A549 treated with AZD9567 at 1 μM for 4 hours (cell line): Measurements from ENCODE around the gene HES7. TPM values are rescaled to one million over a fixed set of nuclear protein-coding genes. Genes with fewer than 3 reads are reported as not detected.

Experiments
- total RNA-seq: library from RNA; stranded (reverse); fragments of 200-300 nt; extraction: Qiagen RNA extraction; gene quantifications from 5 replicates; pipeline ENCODE4 v1.2.3, GENCODE V29; 2022; ENCODE audit not compliant: insufficient read depth

The HES7 gene
- total RNA-seq: 2.8 to 5.4 TPM (median 3.6 TPM) in 4 of 5 replicates, not detected in the other

GRCh38 chr17:8123695-8124349 is at the start of gene HES7:
Gene HES7, minus strand, starts transcription at chr17:8124106. Its CDS starts 22 bp downstream, at chr17:8124084.

GRCh38 chr17:8162233-8162996 is 38.5 kb upstream of the HES7 start, which contains the start of gene VAMP2:
Gene VAMP2, minus strand, starts transcription at chr17:8162948. Its CDS starts 69 bp downstream, at chr17:8162879.

GRCh38 chr17:8152112-8152775 is 28.3 kb upstream of the HES7 start, which contains the start of gene PER1:
Gene PER1, minus strand, starts transcription at chr17:8152404. Its CDS starts 1,698 bp downstream, at chr17:8150706.

GRCh38 chr17:8117980-8118768 is 5.7 kb downstream of the HES7 start, which contains the start of gene ALOXE3:
Gene ALOXE3, minus strand, starts transcription at chr17:8118514. Its CDS starts 524 bp downstream, at chr17:8117990.

GRCh38 chr17:8087075-8087951 is 36.6 kb downstream of the HES7 start, which contains the start of gene ALOX12B:
Gene ALOX12B, minus strand, starts transcription at chr17:8087716. Its CDS starts 274 bp downstream, at chr17:8087442.

Other genes with a start within 250 kb of the HES7 start
- 50.7 to 58.1 TPM (median 56.6 TPM) in 5 replicates for gene CHD3, start 235.3 kb downstream of the HES7 start, total RNA-seq
- 1.2 to 2.1 TPM (median 1.4 TPM) in 5 replicates for gene RNF227, start 207.8 kb downstream of the HES7 start, total RNA-seq
- 2.3 to 2.9 TPM (median 2.4 TPM) in 4 of 5 replicates, not detected in the other for gene KCNAB3, start 194.2 kb downstream of the HES7 start, total RNA-seq
- 305 to 400 TPM (median 319 TPM) in 5 replicates for gene TRAPPC1, start 192.2 kb downstream of the HES7 start, total RNA-seq
- 18.2 to 49.4 TPM (median 43.5 TPM) in 5 replicates for gene CNTROB, start 191.9 kb downstream of the HES7 start, total RNA-seq
- gene GUCY2D, start 121.5 kb downstream of the HES7 start, total RNA-seq: 0.09 to 0.26 TPM (median 0.14 TPM) in 3 of 5 replicates, not detected in the others
- 0.03 to 0.12 TPM (median 0.10 TPM) in 4 of 5 replicates, not detected in the other for gene ALOX15B, start 85.0 kb downstream of the HES7 start, total RNA-seq
- 0.84 to 2.4 TPM (median 1.5 TPM) in 5 replicates for gene ALOX12B, start 36.4 kb downstream of the HES7 start, total RNA-seq
- 5.2 to 8.5 TPM (median 6.4 TPM) in 5 replicates for gene ALOXE3, start 5.6 kb downstream of the HES7 start, total RNA-seq
- gene PER1, start 28.3 kb upstream of the HES7 start, total RNA-seq: 27.8 to 48.2 TPM (median 40.9 TPM) in 5 replicates
- 23.7 to 33.5 TPM (median 29.0 TPM) in 5 replicates for gene VAMP2, start 38.8 kb upstream of the HES7 start, total RNA-seq
- 8.7 to 21.7 TPM (median 19.3 TPM) in 5 replicates for gene TMEM107, start 52.3 kb upstream of the HES7 start, total RNA-seq
- gene BORCS6, start 66.1 kb upstream of the HES7 start, total RNA-seq: 2.0 to 8.6 TPM (median 7.8 TPM) in 5 replicates
- 145 to 169 TPM (median 164 TPM) in 5 replicates for gene AURKB, start 86.5 kb upstream of the HES7 start, total RNA-seq
- 15.3 to 21.7 TPM (median 20.0 TPM) in 5 replicates for gene CTC1, start 124.0 kb upstream of the HES7 start, total RNA-seq
- 44.2 to 62.1 TPM (median 46.2 TPM) in 5 replicates for gene PFAS, start 125.2 kb upstream of the HES7 start, total RNA-seq
- 29.1 to 47.8 TPM (median 43.1 TPM) in 5 replicates for gene RANGRF, start 164.6 kb upstream of the HES7 start, total RNA-seq
- gene SLC25A35, start 171.3 kb upstream of the HES7 start, total RNA-seq: 4.6 to 7.4 TPM (median 7.2 TPM) in 5 replicates
- not detected in 5 replicates for gene ARHGEF15, start 186.1 kb upstream of the HES7 start, total RNA-seq
- not detected in 5 replicates for gene ODF4, start 215.7 kb upstream of the HES7 start, total RNA-seq